Measurements from ENCODE around the gene LYST.

GRCh38 chr1:235802573-235803346, 63.9 kb downstream of the LYST start:
- TF ChIP-seq SUZ12 (IDR thresholded peaks at IDR 0.05) (no peak), ARNT (IDR thresholded peaks at IDR 0.05) (no peak), L3MBTL2 (conservative IDR thresholded peaks at IDR 0.05) (no peak), FOXK2 (IDR thresholded peaks at IDR 0.05) (no peak), SP1 (IDR thresholded peaks at IDR 0.05) (no peak), FOXM1 (IDR thresholded peaks at IDR 0.05; ENCODE audit: borderline replicate concordance) (no peak), FOXA1 (IDR thresholded peaks at IDR 0.05) (no peak), NFRKB (IDR thresholded peaks at IDR 0.05) (no peak), BHLHE40 (IDR thresholded peaks at IDR 0.05; ENCODE audit: borderline replicate concordance) (no peak)
